ENCODE data around the gene GUCD1. TPM values are rescaled to one million over a fixed set of nuclear protein-coding genes. Genes with fewer than 3 reads are reported as not detected.

The GUCD1 gene
- total and polyA plus RNA-seq, 2 of the 13 experiments (the other 11 are each of a cell fraction or from before 2014, with no cell fraction given), result 128 to 245 TPM

DNA sequence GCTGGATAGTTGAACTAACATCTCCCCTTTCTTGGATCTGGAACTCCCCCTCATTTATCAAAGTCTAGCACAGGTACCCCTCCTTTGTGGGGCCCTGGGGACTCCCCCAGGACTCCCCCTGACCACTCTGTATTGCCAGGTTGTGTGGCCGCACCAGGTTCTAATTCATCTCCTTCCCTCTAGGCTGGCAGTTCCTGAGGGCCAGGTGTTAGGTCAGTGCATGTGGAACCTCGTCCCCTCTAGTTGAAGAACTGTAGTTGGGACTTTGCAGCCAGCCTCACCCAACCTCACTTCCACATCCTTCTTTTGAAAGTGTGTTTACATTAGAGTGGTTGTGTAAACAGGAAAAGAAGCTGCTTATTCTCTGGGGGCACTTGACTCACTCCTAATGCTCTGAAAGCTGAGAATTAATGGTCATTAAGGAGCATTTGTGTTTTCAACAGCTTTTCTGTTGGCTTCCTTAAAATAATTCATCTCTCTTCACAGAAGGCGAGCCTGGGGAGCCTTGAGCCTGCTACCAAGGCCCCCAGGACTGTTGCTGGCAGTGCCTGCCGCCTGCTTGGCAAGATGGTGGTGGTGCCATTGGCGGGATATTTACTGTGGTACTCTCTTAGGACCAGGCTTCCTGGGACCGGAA is 48.0 kb downstream of the GUCD1 start (continued):
- TF ChIP-seq, protein P1, sequence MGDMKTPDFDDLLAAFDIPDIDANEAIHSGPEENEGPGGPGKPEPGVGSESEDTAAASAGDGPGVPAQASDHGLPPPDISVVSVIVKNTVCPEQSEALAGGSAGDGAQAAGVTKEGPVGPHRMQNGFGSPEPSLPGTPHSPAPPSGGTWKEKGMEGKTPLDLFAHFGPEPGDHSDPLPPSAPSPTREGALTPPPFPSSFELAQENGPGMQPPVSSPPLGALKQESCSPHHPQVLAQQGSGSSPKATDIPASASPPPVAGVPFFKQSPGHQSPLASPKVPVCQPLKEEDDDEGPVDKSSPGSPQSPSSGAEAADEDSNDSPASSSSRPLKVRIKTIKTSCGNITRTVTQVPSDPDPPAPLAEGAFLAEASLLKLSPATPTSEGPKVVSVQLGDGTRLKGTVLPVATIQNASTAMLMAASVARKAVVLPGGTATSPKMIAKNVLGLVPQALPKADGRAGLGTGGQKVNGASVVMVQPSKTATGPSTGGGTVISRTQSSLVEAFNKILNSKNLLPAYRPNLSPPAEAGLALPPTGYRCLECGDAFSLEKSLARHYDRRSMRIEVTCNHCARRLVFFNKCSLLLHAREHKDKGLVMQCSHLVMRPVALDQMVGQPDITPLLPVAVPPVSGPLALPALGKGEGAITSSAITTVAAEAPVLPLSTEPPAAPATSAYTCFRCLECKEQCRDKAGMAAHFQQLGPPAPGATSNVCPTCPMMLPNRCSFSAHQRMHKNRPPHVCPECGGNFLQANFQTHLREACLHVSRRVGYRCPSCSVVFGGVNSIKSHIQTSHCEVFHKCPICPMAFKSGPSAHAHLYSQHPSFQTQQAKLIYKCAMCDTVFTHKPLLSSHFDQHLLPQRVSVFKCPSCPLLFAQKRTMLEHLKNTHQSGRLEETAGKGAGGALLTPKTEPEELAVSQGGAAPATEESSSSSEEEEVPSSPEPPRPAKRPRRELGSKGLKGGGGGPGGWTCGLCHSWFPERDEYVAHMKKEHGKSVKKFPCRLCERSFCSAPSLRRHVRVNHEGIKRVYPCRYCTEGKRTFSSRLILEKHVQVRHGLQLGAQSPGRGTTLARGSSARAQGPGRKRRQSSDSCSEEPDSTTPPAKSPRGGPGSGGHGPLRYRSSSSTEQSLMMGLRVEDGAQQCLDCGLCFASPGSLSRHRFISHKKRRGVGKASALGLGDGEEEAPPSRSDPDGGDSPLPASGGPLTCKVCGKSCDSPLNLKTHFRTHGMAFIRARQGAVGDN (CRISPR knock-in tag; IDR thresholded peaks at IDR 0.05), result peak; percentile 72
- TF ChIP-seq ZNF747 (CRISPR knock-in tag; IDR thresholded peaks at IDR 0.05; ENCODE audit: borderline replicate concordance) (no peak), ZSCAN9 (CRISPR knock-in tag; IDR thresholded peaks at IDR 0.05; ENCODE audit: borderline replicate concordance) (peak; percentile 37; the same call in 1 of the 2 replicates), ZNF546 (CRISPR knock-in tag; conservative IDR thresholded peaks at IDR 0.05) (no peak), CHD4 (IDR thresholded peaks at IDR 0.05; ENCODE audit: borderline replicate concordance, low read length) (0 out of 2 replicates have a peak, but pooled peaks have one; percentile 45), HNRNPL (IDR thresholded peaks at IDR 0.05; ENCODE audit: low read depth, low read length) (0 out of 2 replicates have a peak, but pooled peaks have one; percentile 17), ZFX (CRISPR knock-in tag; IDR thresholded peaks at IDR 0.05; ENCODE audit: low read depth) (no peak), ZNF343 (CRISPR knock-in tag; IDR thresholded peaks at IDR 0.05) (no peak), ZNF263 (CRISPR knock-in tag; IDR thresholded peaks at IDR 0.05) (no peak), REPIN1 (CRISPR knock-in tag; IDR thresholded peaks at IDR 0.05; ENCODE audit: borderline replicate concordance, low read depth) (0 out of 2 replicates have a peak, but pooled peaks have one; percentile 22), MIER2 (CRISPR knock-in tag; IDR thresholded peaks at IDR 0.05) (no peak), KLF11 (CRISPR knock-in tag; IDR thresholded peaks at IDR 0.05) (no peak), ZC3H13 (CRISPR knock-in tag; IDR thresholded peaks at IDR 0.05) (no peak), ZNF501 (CRISPR knock-in tag; IDR thresholded peaks at IDR 0.05) (peak; percentile 3; the same call in 1 of the 2 replicates)
- TF ChIP-seq, protein P2, sequence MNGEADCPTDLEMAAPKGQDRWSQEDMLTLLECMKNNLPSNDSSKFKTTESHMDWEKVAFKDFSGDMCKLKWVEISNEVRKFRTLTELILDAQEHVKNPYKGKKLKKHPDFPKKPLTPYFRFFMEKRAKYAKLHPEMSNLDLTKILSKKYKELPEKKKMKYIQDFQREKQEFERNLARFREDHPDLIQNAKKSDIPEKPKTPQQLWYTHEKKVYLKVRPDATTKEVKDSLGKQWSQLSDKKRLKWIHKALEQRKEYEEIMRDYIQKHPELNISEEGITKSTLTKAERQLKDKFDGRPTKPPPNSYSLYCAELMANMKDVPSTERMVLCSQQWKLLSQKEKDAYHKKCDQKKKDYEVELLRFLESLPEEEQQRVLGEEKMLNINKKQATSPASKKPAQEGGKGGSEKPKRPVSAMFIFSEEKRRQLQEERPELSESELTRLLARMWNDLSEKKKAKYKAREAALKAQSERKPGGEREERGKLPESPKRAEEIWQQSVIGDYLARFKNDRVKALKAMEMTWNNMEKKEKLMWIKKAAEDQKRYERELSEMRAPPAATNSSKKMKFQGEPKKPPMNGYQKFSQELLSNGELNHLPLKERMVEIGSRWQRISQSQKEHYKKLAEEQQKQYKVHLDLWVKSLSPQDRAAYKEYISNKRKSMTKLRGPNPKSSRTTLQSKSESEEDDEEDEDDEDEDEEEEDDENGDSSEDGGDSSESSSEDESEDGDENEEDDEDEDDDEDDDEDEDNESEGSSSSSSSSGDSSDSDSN (CRISPR knock-in tag; IDR thresholded peaks at IDR 0.05), result no peak
- TF ChIP-seq, protein P3, sequence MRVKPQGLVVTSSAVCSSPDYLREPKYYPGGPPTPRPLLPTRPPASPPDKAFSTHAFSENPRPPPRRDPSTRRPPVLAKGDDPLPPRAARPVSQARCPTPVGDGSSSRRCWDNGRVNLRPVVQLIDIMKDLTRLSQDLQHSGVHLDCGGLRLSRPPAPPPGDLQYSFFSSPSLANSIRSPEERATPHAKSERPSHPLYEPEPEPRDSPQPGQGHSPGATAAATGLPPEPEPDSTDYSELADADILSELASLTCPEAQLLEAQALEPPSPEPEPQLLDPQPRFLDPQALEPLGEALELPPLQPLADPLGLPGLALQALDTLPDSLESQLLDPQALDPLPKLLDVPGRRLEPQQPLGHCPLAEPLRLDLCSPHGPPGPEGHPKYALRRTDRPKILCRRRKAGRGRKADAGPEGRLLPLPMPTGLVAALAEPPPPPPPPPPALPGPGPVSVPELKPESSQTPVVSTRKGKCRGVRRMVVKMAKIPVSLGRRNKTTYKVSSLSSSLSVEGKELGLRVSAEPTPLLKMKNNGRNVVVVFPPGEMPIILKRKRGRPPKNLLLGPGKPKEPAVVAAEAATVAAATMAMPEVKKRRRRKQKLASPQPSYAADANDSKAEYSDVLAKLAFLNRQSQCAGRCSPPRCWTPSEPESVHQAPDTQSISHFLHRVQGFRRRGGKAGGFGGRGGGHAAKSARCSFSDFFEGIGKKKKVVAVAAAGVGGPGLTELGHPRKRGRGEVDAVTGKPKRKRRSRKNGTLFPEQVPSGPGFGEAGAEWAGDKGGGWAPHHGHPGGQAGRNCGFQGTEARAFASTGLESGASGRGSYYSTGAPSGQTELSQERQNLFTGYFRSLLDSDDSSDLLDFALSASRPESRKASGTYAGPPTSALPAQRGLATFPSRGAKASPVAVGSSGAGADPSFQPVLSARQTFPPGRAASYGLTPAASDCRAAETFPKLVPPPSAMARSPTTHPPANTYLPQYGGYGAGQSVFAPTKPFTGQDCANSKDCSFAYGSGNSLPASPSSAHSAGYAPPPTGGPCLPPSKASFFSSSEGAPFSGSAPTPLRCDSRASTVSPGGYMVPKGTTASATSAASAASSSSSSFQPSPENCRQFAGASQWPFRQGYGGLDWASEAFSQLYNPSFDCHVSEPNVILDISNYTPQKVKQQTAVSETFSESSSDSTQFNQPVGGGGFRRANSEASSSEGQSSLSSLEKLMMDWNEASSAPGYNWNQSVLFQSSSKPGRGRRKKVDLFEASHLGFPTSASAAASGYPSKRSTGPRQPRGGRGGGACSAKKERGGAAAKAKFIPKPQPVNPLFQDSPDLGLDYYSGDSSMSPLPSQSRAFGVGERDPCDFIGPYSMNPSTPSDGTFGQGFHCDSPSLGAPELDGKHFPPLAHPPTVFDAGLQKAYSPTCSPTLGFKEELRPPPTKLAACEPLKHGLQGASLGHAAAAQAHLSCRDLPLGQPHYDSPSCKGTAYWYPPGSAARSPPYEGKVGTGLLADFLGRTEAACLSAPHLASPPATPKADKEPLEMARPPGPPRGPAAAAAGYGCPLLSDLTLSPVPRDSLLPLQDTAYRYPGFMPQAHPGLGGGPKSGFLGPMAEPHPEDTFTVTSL (CRISPR knock-in tag; IDR thresholded peaks at IDR 0.05; ENCODE audit: borderline replicate concordance), result peak; percentile 33; the same call in 1 of the 2 replicates
